Activated CD4-positive, alpha-beta T cell treated with anti-CD3 and anti-CD28 coated beads, Interleukin-2, Interleukin-4, amounts not matched to agents 100 ng/mL and 50 ng/mL, durations not matched to agents 16 hours and 8 hours (primary cell): Measurements from ENCODE around the gene CHD1L.
A peak's percentile ranks its signal among the peaks of the same experiment; 100 is the strongest.
"Not testable (repeated sequence)": the region's sequence is repeated elsewhere in the genome, so short reads cannot be mapped to it uniquely, and the experiment has no call there.

Experiments
- DNase-seq: peaks from one replicate; pipeline ENCODE4 v3.0.0-alpha.2; 2020; ENCODE audit warnings: low spot score

Gene CHD1L

GRCh38 chr1:147270721-147271120 lies 28.2 kb downstream of the CHD1L start:
- DNase-seq, result no peak

GRCh38 chr1:147272042-147272441 lies 29.6 kb downstream of the CHD1L start:
- no peak for DNase-seq

DNA sequence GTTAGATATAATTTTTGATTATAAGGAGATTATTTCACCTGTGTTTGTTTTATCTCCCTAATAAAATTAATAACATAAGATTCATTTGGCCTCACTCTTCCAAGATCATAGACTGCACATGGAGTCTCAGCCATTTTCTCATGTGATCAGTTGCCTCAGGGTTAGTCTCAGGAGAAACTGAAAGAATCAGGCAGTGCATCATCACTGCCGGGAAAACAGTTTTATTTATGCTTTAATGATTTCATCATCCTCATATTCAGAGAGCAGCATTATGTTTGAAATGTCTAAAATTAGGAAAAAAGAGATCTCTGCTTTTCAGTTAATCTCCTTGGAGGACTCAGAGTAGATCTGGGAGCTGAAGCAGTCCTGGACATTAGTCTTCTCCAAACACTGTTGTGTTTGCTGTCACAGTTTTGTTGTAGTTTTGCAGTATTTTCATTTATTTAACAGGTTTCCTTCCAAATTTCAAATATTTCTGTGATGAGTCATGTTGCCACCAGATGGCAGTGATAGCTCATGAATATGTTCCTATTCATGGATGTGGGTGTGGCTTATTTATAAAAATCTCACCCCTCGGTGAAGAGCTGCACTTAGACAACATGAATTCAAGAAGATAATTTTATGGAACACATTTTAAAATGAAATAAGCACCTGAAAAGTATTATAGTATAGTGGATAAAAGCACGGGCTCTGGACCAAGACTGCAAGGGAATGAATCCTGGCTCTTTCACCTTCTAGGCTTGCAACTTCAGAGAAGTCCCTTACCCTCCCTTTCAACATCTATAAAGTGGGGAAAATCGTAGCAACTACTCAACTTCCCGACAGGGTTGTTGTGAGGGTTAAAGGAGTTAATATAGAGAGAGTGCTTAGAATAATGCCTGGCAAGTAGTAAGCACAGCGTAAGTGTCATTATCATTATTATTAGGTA lies 31.2 kb downstream of the CHD1L start:
- peak; percentile 46 for DNase-seq

- no peak for DNase-seq
These were observed 39.5 kb downstream of the CHD1L start for GRCh38 chr1:147281950-147282349.

GRCh38 chr1:147283011-147283410 lies 40.5 kb downstream of the CHD1L start:
- DNase-seq, result no peak

DNA sequence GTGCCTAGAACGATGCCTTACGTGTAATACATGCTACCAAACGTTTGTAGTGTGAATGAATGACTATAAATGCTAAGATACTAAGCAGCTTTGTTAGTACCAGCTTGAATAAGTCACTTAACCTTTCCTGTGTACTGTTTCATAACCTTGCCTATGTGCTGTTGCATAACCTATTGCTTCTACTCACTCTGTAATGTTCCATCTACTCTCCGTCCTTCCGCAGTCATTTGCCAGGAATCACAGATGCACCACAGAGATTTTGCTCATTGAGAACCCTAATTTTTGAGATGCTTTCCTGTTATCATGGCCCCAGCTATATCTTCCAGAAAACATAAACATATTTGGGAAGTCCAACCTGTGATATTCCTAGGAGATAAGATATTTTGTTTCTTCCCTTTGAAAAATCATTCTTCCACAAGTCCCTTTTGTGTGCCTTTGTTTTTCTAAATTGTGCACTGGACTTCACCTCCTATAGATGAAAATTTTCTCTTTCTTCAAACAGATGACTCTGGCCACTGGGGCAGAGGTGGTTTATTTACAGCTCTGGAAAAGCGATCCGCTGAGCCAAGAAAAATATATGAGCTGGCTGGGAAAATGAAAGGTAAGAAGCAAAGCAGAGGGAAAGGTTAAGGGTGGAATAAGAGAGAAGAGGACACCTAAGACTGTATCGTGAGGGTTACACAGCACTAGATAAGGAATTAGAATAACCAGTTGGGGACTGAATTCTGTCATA lies 44.8 kb downstream of the CHD1L start:
- DNase-seq, result no peak

DNA sequence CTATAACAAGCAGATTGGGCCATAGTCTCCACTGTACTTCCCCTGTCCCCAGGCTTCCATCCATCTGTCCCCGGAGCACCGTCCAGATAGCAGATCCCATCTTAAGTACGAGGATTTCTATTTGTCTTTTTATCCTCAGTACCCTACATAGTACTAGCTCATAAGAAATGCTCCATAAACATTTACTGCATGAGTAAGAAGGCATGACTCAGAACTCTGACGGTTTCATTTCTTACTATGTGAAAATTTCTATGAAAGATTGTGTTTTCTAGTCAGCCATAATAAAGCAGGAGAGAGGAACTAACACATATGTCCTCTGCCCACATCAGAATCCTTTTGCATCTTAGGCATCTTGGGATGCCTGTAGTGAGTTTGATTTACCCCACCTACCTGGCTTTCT lies 49.5 kb downstream of the CHD1L start:
- peak; percentile 17 for DNase-seq

GRCh38 chr1:147292631-147293251 lies 50.3 kb downstream of the CHD1L start:
- DNase-seq, result no peak

DNA sequence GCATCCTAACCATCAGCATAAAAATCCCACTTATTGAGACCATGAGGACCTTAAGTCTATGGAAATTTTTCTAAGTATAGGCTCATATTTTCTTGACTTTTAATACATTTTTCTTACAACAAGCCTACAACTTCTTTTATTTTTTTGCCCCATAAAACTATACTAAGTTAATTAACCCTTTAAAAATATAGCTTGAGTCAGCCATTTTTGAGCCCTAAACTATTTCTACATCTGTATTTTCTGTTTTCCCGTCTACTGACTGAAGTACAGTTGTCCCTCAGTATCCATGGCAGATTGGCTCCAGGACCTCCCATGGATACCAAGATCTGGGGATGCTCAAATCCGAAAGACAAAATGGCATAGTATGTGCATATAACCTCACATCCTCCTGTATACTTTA lies 55.0 kb downstream of the CHD1L start:
- DNase-seq, result no peak

GRCh38 chr1:147305803-147306202 lies 63.3 kb downstream of the CHD1L start:
- not testable (repeated sequence) for DNase-seq

DNA sequence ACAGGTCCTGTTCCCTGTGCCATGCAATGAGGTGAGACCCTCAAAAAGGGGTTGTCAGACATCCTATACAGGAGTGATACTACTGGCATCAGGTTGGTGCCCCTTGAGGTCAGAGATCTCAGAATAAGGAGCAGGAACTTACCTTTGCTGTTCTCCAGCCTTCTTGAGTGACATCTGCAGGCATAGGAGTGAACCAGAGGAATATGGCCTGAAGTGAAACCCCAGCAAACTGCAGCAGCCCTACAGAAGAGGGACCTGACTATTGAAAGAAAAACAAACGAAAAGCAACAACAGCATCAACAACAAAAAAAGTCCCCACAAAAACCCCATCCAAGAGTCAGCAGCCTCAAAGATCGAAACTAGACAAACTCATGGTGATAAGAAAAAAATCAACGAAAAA lies 74.5 kb downstream of the CHD1L start:
- DNase-seq, result no peak

GRCh38 chr1:147326933-147327687 lies 84.6 kb downstream of the CHD1L start:
- not testable (repeated sequence) for DNase-seq

GRCh38 chr1:147334292-147334691 lies 91.8 kb downstream of the CHD1L start:
- DNase-seq, result no peak

GRCh38 chr1:147336291-147336690 lies 93.8 kb downstream of the CHD1L start:
- no peak for DNase-seq

GRCh38 chr1:147337040-147337630 lies 94.7 kb downstream of the CHD1L start:
- DNase-seq, result no peak

DNA sequence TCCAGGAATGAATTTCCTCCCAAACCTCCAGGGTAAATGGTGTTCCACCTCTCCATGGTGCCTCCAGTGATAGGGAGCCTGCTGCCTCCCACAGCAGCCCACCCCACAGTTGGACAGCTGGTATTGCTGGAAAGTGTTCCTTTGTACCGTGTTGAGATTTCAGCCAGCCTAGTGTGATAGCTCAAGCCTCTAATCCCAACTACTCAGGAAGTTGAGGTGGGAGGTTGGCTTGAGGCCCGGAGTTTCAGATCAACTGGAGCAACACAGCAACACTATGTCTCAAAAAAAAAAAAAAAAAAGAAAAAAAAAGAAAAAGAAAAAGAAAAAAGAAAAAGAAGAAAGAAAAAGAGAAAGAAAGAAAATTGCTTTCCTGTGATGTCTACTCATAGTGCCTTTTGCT lies 96.1 kb downstream of the CHD1L start:
- DNase-seq, result no peak

DNA sequence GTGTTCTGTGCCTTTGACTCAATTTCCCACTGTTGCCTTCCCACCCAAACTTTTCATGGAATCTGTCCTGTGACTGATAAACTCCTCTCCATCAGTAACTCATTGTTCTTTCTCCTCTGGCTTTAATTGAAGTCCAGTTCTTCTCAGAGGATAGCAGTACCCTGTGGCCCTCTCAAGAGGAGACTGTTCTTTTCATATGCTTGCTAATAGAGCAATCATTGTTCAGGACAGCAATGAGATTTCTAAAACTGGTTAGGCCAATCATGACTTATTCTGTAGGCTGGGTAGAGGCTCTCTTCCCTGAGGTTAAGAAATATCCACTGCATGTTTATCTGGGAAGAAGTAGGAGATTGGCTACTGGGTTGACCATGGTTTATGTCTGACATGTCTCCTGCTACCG lies 98.8 kb downstream of the CHD1L start:
- no peak for DNase-seq
